GM23338 (cell line): Measurements from ENCODE around the gene TMEM135. TPM values are rescaled to one million over a fixed set of nuclear protein-coding genes. Genes with fewer than 3 reads are reported as not detected.
"Not testable (repeated sequence)": the region's sequence is repeated elsewhere in the genome, so short reads cannot be mapped to it uniquely, and the experiment has no call there.

Experiments
- ATAC-seq: fragments of 200-7000 bp; cut with Tn5 transposase; 3 replicates; pipeline ENCODE4 v1.9.1; 2020
- DNase-seq: peaks from one replicate; pipeline ENCODE4 v3.0.0-alpha.2; 2015; ENCODE audit warnings: low spot score
- H2AFZ ChIP-seq: fragments of 200-600 bp; sonication (generic); 2 replicates; pipeline ENCODE4 v1.8.0; 2016; ENCODE audit warnings: antibody characterized with exemption, mild to moderate bottlenecking, moderate library complexity
- H3F3A ChIP-seq: fragments of 200-600 bp; sonication (generic); replicated peaks from 2 replicates; pipeline ENCODE4 v1.8.0; 2017; ENCODE audit warnings: antibody characterized with exemption, mixed run types, low read depth
- H3K27ac ChIP-seq: fragments of 200-600 bp; sonication (generic); 2 replicates; pipeline ENCODE4 v1.6.1; 2016; ENCODE audit warnings: low read depth
- H3K27me3 ChIP-seq: fragments of 200-600 bp; sonication (generic); 2 replicates; pipeline ENCODE4 v1.8.0; 2016; ENCODE audit warnings: mild to moderate bottlenecking, mixed run types, moderate library complexity; ENCODE audit not compliant: insufficient read depth
- H3K36me3 ChIP-seq: fragments of 200-600 bp; sonication (generic); 2 replicates; pipeline ENCODE4 v1.8.0; 2016; ENCODE audit warnings: mild to moderate bottlenecking; ENCODE audit not compliant: insufficient read depth
- H3K4me1 ChIP-seq: fragments of 200-600 bp; sonication (generic); 2 replicates; pipeline ENCODE4 v1.8.0; 2016; ENCODE audit warnings: mild to moderate bottlenecking, moderate library complexity; ENCODE audit not compliant: insufficient read depth
- H3K4me2 ChIP-seq: fragments of 200-600 bp; sonication (generic); 2 replicates; pipeline ENCODE4 v1.7.1; 2017; ENCODE audit warnings: mixed run types
- H3K4me3 ChIP-seq: fragments of 200-600 bp; sonication (generic); 2 replicates; pipeline ENCODE4 v1.6.1; 2016; ENCODE audit warnings: mixed run types
- H3K79me2 ChIP-seq: fragments of 200-600 bp; sonication (generic); replicated peaks from 2 replicates; pipeline ENCODE4 v1.8.0; 2017; ENCODE audit warnings: mild to moderate bottlenecking; ENCODE audit not compliant: insufficient read depth
- H3K9me2 ChIP-seq: fragments of 200-600 bp; sonication (generic); 2 replicates; pipeline ENCODE4 v1.8.0; 2017; ENCODE audit not compliant: insufficient read depth
- H4K20me1 ChIP-seq: fragments of 200-600 bp; sonication (generic); replicated peaks from 2 replicates; pipeline ENCODE4 v1.8.0; 2017; ENCODE audit warnings: mild to moderate bottlenecking; ENCODE audit not compliant: insufficient read depth
- H3K27ac Mint-ChIP-seq: 2 replicates; pipeline ENCODE4 v1.8.0; 2020; ENCODE audit warnings: inconsistent platforms, mild to moderate bottlenecking, moderate library complexity, mixed read lengths
- H3K27me3 Mint-ChIP-seq: 3 replicates; pipeline ENCODE4 v1.8.0; 2022; ENCODE audit warnings: low read depth, mild to moderate bottlenecking, moderate library complexity, mixed read lengths, inconsistent platforms; ENCODE audit not compliant: insufficient read depth, poor library complexity
- H3K36me3 Mint-ChIP-seq: 3 replicates; pipeline ENCODE4 v1.8.0; 2021; ENCODE audit warnings: low read depth, mild to moderate bottlenecking, inconsistent platforms, moderate library complexity, mixed read lengths
- H3K4me1 Mint-ChIP-seq: 3 replicates; pipeline ENCODE4 v1.8.0; 2020; ENCODE audit warnings: mild to moderate bottlenecking, inconsistent platforms, mixed read lengths
- H3K4me3 Mint-ChIP-seq: 3 replicates; pipeline ENCODE4 v1.8.0; 2021; ENCODE audit warnings: moderate library complexity, mild to moderate bottlenecking, inconsistent platforms, mixed read lengths
- H3K9me3 Mint-ChIP-seq: 3 replicates; pipeline ENCODE4 v1.8.0; 2020; ENCODE audit warnings: moderate library complexity, mild to moderate bottlenecking, inconsistent platforms, mixed read lengths
- CREB1 ChIP-seq: fragments of 250-450 bp; sonication (Bioruptor Pico); IDR thresholded peaks from 2 replicates; pipeline ENCODE4 v1.5.0; 2020; ENCODE audit warnings: low read depth, mild to moderate bottlenecking, moderate library complexity
- EZH2 ChIP-seq: fragments of 200-600 bp; sonication (generic); IDR thresholded peaks from one replicate; pipeline ENCODE4 v1.8.0; 2017; ENCODE audit warnings: antibody characterized with exemption, mild to moderate bottlenecking, low read depth; ENCODE audit not compliant: unreplicated experiment
- EZH2phosphoT487 ChIP-seq: fragments of 200-600 bp; sonication (generic); IDR thresholded peaks from one replicate; pipeline ENCODE4 v1.8.1; 2018; ENCODE audit warnings: antibody characterized with exemption; ENCODE audit not compliant: unreplicated experiment
- JUNB ChIP-seq: IDR thresholded peaks from one replicate; pipeline ENCODE4 v1.6.1; 2016; ENCODE audit warnings: antibody characterized with exemption; ENCODE audit not compliant: unreplicated experiment
- NANOG ChIP-seq: IDR thresholded peaks from 2 replicates; pipeline ENCODE4 v1.6.1; 2016; ENCODE audit warnings: antibody characterized with exemption, borderline replicate concordance
- POLR2AphosphoS5 ChIP-seq: IDR thresholded peaks from 2 replicates; pipeline ENCODE4 v1.6.1; 2016; ENCODE audit warnings: antibody characterized with exemption, low read depth
- STAT1 ChIP-seq: IDR thresholded peaks from one replicate; pipeline ENCODE4 v1.6.1; 2016; ENCODE audit warnings: antibody characterized with exemption; ENCODE audit not compliant: unreplicated experiment
- ZNF114 ChIP-seq: fragments of 250-450 bp; sonication (Bioruptor Pico); IDR thresholded peaks from 2 replicates; pipeline ENCODE4 v1.5.0; 2020; ENCODE audit warnings: mild to moderate bottlenecking, moderate library complexity
- ZNF331 ChIP-seq: fragments of 250-450 bp; sonication (Bioruptor Pico); IDR thresholded peaks from 2 replicates; pipeline ENCODE4 v1.5.0; 2020; ENCODE audit warnings: low read depth, mild to moderate bottlenecking, moderate library complexity
- polyA plus RNA-seq: library from polyadenylated mRNA; unstranded; fragments of >200 nt; fragmentation: Nextera tagmentation; extraction: Ambion mirVana; gene quantifications from 2 replicates; pipeline ENCODE4 v1.2.1, GENCODE V29; 2016
- total RNA-seq: library from RNA; depleted of rRNA; stranded (reverse); fragments of >200 nt; shearing (Covaris generic); gene quantifications from 2 replicates; pipeline ENCODE4 v1.2.3, GENCODE V29; 2014
- TF ChIP-seq, protein P1 (sequence below), 2 experiments: fragments of 200-600 bp in 1 of 2; sonication (generic) in 1 of 2; conservative IDR thresholded peaks; 2 replicates each; pipeline versions ENCODE4 v1.5.1 to v1.6.1; 2016 to 2017; ENCODE audit warnings: antibody characterized with exemption in 2 of 2, low read depth in 2 of 2, mild to moderate bottlenecking in 2 of 2, moderate library complexity in 1 of 2
- TF ChIP-seq, protein P2 (sequence below): IDR thresholded peaks from one replicate; pipeline ENCODE4 v1.6.1; 2018; ENCODE audit warnings: antibody characterized with exemption; ENCODE audit not compliant: unreplicated experiment

The TMEM135 gene
- total and polyA plus RNA-seq, 2 experiments from 2014 or later, result 23.4 to 49.9 TPM

DNA sequence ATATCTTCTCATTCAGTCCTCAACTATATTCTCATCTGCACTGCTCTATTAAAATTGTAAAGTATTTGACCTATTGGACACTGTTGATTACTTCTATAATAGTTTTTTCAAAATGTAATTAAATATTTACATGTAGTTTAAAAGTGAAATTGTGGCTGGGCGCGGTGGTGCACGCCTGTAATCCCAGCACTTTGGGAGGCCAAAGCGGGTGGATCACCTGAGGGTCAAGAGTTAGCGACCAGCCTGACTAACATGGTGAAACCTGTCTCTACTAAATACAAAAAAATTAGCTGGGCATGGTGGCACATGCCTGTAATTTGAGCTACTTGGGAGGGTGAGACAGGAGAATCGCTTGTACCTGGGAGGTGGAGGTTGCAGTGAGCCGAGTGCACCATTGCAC lies 112.0 kb downstream of the TMEM135 start:
- H3K9me3 Mint-ChIP-seq, H2AFZ ChIP-seq, DNase-seq, H3K27ac ChIP-seq, H3K27me3 Mint-ChIP-seq, H3K36me3 Mint-ChIP-seq, H4K20me1 ChIP-seq, H3F3A ChIP-seq, H3K27ac Mint-ChIP-seq, H3K4me2 ChIP-seq, H3K4me3 ChIP-seq, H3K4me1 ChIP-seq, ATAC-seq, H3K27me3 ChIP-seq, H3K4me3 Mint-ChIP-seq, H3K36me3 ChIP-seq, H3K9me2 ChIP-seq: not testable (repeated sequence)
- peaks cover 22% of the 10 kb centered on the region; the same call in 2 of the 3 replicates for H3K4me1 Mint-ChIP-seq
- peaks cover 28% of the 10 kb centered on the region for H3K79me2 ChIP-seq

GRCh38 chr11:87150936-87151335 lies 113.2 kb downstream of the TMEM135 start:
- Histone ChIP-seq H3K4me3 (no peak overlapping the region), H3K27me3 (no peaks in the 10 kb centered on the region), H3K27ac (no peak overlapping the region), H3K36me3 (no peaks in the 10 kb centered on the region), H3K9me2 (no peaks in the 10 kb centered on the region), H3K4me2 (no peak overlapping the region), H3F3A (no peaks in the 10 kb centered on the region), H3K79me2 (peaks cover 37% of the 10 kb centered on the region), H4K20me1 (no peaks in the 10 kb centered on the region; the same call in 1 of the 2 replicates), H2AFZ (no peak overlapping the region), H3K4me1 (peaks cover 15% of the 10 kb centered on the region; the same call in 1 of the 2 replicates)
- Mint-ChIP-seq H3K27ac (no peak overlapping the region; the same call in 1 of the 2 replicates), H3K9me3 (no peaks in the 10 kb centered on the region; the same call in 2 of the 3 replicates), H3K4me3 (no peak overlapping the region), H3K27me3 (no peaks in the 10 kb centered on the region), H3K4me1 (peaks cover 27% of the 10 kb centered on the region), H3K36me3 (no peaks in the 10 kb centered on the region)
- DNase-seq, result no peak
- TF ChIP-seq JUNB (no peak), CREB1 (no peak), ZNF331 (no peak), STAT1 (no peak), EZH2 (no peak), NANOG (no peak), POLR2AphosphoS5 (no peak), EZH2phosphoT487 (no peak), ZNF114 (CRISPR knock-in tag) (no peak)
- TF ChIP-seq, protein P1, sequence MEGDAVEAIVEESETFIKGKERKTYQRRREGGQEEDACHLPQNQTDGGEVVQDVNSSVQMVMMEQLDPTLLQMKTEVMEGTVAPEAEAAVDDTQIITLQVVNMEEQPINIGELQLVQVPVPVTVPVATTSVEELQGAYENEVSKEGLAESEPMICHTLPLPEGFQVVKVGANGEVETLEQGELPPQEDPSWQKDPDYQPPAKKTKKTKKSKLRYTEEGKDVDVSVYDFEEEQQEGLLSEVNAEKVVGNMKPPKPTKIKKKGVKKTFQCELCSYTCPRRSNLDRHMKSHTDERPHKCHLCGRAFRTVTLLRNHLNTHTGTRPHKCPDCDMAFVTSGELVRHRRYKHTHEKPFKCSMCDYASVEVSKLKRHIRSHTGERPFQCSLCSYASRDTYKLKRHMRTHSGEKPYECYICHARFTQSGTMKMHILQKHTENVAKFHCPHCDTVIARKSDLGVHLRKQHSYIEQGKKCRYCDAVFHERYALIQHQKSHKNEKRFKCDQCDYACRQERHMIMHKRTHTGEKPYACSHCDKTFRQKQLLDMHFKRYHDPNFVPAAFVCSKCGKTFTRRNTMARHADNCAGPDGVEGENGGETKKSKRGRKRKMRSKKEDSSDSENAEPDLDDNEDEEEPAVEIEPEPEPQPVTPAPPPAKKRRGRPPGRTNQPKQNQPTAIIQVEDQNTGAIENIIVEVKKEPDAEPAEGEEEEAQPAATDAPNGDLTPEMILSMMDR (conservative IDR thresholded peaks at IDR 0.05; ENCODE audit: low read depth in 2 of 2), result no peak
- TF ChIP-seq, protein P2, sequence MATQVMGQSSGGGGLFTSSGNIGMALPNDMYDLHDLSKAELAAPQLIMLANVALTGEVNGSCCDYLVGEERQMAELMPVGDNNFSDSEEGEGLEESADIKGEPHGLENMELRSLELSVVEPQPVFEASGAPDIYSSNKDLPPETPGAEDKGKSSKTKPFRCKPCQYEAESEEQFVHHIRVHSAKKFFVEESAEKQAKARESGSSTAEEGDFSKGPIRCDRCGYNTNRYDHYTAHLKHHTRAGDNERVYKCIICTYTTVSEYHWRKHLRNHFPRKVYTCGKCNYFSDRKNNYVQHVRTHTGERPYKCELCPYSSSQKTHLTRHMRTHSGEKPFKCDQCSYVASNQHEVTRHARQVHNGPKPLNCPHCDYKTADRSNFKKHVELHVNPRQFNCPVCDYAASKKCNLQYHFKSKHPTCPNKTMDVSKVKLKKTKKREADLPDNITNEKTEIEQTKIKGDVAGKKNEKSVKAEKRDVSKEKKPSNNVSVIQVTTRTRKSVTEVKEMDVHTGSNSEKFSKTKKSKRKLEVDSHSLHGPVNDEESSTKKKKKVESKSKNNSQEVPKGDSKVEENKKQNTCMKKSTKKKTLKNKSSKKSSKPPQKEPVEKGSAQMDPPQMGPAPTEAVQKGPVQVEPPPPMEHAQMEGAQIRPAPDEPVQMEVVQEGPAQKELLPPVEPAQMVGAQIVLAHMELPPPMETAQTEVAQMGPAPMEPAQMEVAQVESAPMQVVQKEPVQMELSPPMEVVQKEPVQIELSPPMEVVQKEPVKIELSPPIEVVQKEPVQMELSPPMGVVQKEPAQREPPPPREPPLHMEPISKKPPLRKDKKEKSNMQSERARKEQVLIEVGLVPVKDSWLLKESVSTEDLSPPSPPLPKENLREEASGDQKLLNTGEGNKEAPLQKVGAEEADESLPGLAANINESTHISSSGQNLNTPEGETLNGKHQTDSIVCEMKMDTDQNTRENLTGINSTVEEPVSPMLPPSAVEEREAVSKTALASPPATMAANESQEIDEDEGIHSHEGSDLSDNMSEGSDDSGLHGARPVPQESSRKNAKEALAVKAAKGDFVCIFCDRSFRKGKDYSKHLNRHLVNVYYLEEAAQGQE, result no peak
- no peak for ATAC-seq
